Activated CD4-positive, alpha-beta T cell treated with anti-CD3 and anti-CD28 coated beads, Interleukin-2, amount 50 U/mL, for 48 hours (primary cell): ENCODE measurements around the gene CORO2A.
"Not testable (repeated sequence)": the region's sequence is repeated elsewhere in the genome, so short reads cannot be mapped to it uniquely, and the experiment has no call there.

Experiments used
- DNase-seq, 2 experiments: peaks; one replicate each; pipeline ENCODE4 v3.0.0-alpha.2; 2020

The CORO2A gene

GRCh38 chr9:98190757-98191105 lies 1.7 kb downstream of the CORO2A start:
- no peak for DNase-seq

GRCh38 chr9:98189412-98189811 lies 3.0 kb downstream of the CORO2A start:
- no peak for DNase-seq

- no peak for DNase-seq
These were observed 4.5 kb downstream of the CORO2A start for GRCh38 chr9:98187926-98188325.

GRCh38 chr9:98186236-98186635 lies 6.2 kb downstream of the CORO2A start:
- no peak for DNase-seq

GRCh38 chr9:98185611-98186171 lies 6.7 kb downstream of the CORO2A start:
- DNase-seq = no peak

GRCh38 chr9:98185021-98185567 lies 7.3 kb downstream of the CORO2A start:
- DNase-seq = no peak

GRCh38 chr9:98184326-98184725 lies 8.1 kb downstream of the CORO2A start:
- DNase-seq = no peak

GRCh38 chr9:98182889-98183599 lies 9.4 kb downstream of the CORO2A start:
- DNase-seq = no peak

- no peak for DNase-seq
These were observed 10.2 kb downstream of the CORO2A start for GRCh38 chr9:98182069-98182820.

GRCh38 chr9:98181746-98182068 lies 10.7 kb downstream of the CORO2A start:
- DNase-seq = no peak

- DNase-seq = no peak
These were observed 11.4 kb downstream of the CORO2A start for GRCh38 chr9:98180996-98181395.

- DNase-seq = no peak
These were observed 13.3 kb downstream of the CORO2A start for GRCh38 chr9:98178874-98179850.

GRCh38 chr9:98176391-98177259 lies 15.8 kb downstream of the CORO2A start:
- no peak for DNase-seq

- no peak for DNase-seq
These were observed 16.7 kb downstream of the CORO2A start for GRCh38 chr9:98175762-98176161.

- no peak for DNase-seq
These were observed 17.3 kb downstream of the CORO2A start for GRCh38 chr9:98175028-98175569.

GRCh38 chr9:98174502-98174918 lies 17.9 kb downstream of the CORO2A start:
- not testable (repeated sequence) for DNase-seq

GRCh38 chr9:98173181-98173580 lies 19.3 kb downstream of the CORO2A start:
- no peak for DNase-seq

GRCh38 chr9:98172604-98173003 lies 19.8 kb downstream of the CORO2A start:
- DNase-seq = no peak

- DNase-seq = no peak
These were observed 21.1 kb downstream of the CORO2A start for GRCh38 chr9:98171176-98171925.

- peak; percentile 63 to 71 for DNase-seq
These were observed 23.4 kb downstream of the CORO2A start for GRCh38 chr9:98168941-98169488.
